RKO (cell line): ENCODE results near the gene CDHR5.
"Not testable (repeated sequence)": the region's sequence is repeated elsewhere in the genome, so short reads cannot be mapped to it uniquely, and the experiment has no call there.

Experiments used
- DNase-seq: peaks from one replicate; pipeline ENCODE4 v3.0.0-alpha.2; 2016; ENCODE audit warnings: low spot score

CDHR5 gene

GRCh38 chr11:624705-625635 lies at the start of gene CDHR5:
Gene CDHR5, minus strand, starts transcription at chr11:624955. Its CDS starts 53 bp downstream, at chr11:624902.
- no peak for DNase-seq

GRCh38 chr11:674406-674805 lies 49.7 kb upstream of the CDHR5 start:
- DNase-seq, result no peak

DNA sequence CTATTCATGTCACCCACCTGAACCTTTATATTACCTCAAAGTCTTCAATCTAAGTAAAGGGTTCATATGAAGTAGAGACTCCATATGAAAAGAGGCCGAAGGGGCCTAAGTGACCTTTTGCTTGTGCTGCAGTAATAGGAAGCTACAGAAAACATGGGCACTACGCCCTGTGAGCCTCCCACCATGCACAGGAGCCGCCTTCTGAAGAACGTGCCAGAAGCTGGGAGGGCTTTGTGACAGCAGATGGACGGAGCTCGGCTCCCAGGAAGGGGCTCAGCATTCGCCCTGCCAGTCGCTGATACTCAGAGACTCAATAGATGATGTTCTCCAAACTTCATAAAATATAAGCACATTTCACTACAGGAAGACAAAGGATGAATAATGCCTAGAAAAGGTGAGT lies 49.1 kb upstream of the CDHR5 start:
- DNase-seq, result no peak

- DNase-seq, result no peak
Observed at GRCh38 chr11:665704-666281, 41.0 kb upstream of the CDHR5 start.

GRCh38 chr11:665062-665703 lies 40.4 kb upstream of the CDHR5 start:
- DNase-seq, result no peak

DNA sequence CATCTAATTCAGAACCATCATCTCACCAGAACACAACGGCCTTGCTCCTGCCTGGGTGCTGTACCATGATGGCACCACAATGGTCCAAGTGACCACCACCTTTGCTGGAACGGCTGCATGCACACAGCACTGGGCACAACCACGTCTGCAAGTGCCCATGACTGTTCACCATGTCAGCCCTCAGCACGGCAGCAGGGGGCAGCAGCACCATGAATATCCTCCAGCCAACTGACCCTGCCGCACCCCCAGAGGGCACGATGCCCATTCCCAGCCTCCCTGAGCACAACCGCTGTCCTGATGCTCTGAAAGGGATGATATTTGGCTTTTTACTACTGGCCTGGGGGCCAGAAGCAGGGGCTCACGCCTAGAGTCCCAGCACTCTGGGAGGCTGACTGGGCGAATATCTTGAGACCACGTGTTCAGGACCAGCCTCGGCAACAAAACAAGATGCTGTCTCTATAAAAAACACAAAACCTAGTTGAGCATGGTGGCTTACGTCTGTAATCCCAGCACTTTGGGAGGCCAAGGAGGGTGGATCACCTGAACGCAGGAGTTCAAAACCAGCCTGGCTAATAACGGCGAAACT lies 38.0 kb upstream of the CDHR5 start:
- DNase-seq, result peak; percentile 57

- DNase-seq, result no peak
Observed at GRCh38 chr11:660681-661444, 36.1 kb upstream of the CDHR5 start.

DNA sequence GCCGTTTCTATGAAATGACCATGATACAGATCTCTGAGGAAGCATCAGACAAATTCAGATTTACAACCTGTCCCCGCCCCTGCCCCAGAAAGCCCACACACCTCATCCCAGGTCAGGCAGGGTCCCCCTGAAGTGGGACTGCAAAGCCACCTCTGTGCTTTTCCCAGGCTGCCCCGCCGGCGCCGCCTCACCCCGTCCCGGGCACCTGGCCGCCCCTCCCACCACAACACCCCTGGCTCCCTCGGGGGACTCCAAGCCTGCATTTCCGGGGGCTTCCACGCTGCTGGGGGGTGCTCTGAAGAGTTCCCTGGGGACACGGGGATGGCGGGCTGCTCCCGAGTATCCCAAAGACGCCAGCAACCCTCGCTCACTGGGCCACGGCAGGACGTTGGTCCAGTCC lies 35.5 kb upstream of the CDHR5 start:
- no peak for DNase-seq

DNA sequence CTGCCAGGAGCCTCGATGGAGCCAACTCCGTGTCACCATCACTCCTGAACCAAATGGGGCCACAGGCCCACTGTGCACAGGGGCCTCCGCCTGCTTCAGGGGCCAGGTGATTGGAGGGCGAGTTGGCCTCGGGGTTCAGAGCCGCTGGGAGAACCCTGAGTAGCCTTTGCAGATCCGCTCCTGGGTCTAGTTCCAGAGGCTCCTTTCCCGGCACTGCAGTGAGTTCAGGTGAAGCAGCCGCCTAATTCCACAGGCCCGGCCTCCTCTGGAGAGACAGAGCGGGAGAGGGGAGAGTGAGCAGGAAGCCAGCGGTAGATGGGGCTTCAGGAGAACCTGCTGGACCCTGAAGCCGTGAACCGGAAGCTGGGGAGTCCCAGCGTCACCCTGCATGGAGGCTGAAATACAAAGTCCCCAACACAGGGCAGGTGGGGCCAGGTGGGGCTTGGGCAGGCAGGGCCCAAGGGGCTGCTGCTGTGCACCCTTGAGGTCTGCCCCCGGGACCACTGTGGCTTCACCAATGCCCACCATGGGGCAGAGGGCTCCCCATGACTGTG lies 34.9 kb upstream of the CDHR5 start:
- no peak for DNase-seq

GRCh38 chr11:657691-658126 lies 33.0 kb upstream of the CDHR5 start:
- no peak for DNase-seq

GRCh38 chr11:656866-657265 lies 32.1 kb upstream of the CDHR5 start:
- DNase-seq, result no peak

- no peak for DNase-seq
Observed at GRCh38 chr11:656426-656825, 31.7 kb upstream of the CDHR5 start.

GRCh38 chr11:655036-655726 lies 30.4 kb upstream of the CDHR5 start:
- DNase-seq, result no peak

GRCh38 chr11:654444-654843 lies 29.7 kb upstream of the CDHR5 start:
- DNase-seq, result not testable (repeated sequence)

DNA sequence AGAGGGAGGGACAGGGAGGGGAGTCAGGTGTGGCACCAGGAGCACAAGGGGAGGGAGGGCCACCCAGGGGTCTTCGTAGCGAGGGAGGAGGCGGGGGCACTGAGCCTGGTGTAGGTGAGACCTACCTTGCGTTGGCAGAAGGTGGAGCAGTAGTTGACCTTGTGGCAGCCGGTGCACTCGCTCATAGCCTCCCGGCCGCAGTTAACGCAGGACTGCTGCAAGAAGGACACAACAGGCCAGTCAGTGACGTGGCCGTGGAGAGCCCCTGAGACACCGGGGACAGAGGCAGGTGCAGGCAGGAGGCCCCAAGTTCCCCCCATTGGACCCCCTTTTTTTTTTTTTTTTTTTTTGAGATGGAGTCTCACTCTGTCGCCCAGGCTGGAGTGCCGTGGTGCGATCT lies 29.1 kb upstream of the CDHR5 start:
- DNase-seq, result no peak

DNA sequence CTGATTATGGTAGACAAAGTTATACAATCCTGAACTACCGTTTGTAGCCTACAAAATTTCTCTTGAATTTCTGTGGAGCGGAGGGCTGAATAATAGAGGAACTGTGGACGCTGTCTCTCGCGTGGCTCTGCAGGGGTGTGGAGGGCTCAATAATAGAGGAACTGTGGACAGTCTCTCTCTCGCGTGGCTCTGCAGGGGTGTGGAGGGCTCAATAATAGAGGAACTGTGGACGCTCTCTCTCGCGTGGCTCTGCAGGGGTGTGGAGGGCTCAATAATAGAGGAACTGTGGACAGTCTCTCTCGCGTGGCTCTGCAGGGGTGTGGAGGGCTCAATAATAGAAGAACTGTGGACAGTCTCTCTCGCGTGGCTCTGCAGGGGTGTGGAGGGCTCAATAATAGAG lies 28.4 kb upstream of the CDHR5 start:
- DNase-seq, result not testable (repeated sequence)

- no peak for DNase-seq
Observed at GRCh38 chr11:650482-650881, 25.7 kb upstream of the CDHR5 start.

GRCh38 chr11:647672-648158 lies 23.0 kb upstream of the CDHR5 start:
- not testable (repeated sequence) for DNase-seq

- no peak for DNase-seq
Observed at GRCh38 chr11:646214-646613, 21.5 kb upstream of the CDHR5 start.

DNA sequence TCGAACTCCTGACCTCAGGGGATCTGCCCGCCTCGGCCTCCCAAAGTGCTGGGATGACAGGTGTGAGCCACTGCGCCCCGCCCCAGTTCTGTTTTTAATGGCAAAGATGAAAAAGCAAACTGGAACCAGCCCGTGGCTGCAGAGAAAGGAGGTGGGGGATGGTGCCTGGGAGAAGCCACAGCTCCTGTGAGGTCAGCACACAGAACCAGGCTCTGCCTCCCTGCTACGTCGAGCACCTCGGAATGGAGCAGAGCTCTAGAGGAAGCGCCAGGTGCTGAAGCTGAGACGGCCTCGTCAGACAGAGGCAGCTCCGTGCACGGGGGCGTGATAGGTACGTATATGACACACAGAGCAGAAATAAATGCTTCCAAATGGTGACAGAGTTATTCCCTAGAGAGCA lies 20.8 kb upstream of the CDHR5 start:
- DNase-seq, result no peak
